WTC11 (cell line): Measurements from ENCODE around the gene PTPRC. TPM values are rescaled to one million over a fixed set of nuclear protein-coding genes. Genes with fewer than 3 reads are reported as not detected.
A peak's percentile ranks its signal among the peaks of the same experiment; 100 is the strongest.
"Not testable (repeated sequence)": the region's sequence is repeated elsewhere in the genome, so short reads cannot be mapped to it uniquely, and the experiment has no call there.

Source experiments
- ATAC-seq: fragments of 200-7000 bp; cut with Tn5 transposase; 2 replicates; pipeline ENCODE4 v1.10.0; 2021; ENCODE audit warnings: mild to moderate bottlenecking, moderate library complexity
- CTCF ChIA-PET: fragments of 300-600 bp; sonication (Branson Sonifier 250); formaldehyde crosslinking; loops from one replicate; lab custom pipeline; 2021; ENCODE audit warnings: antibody characterized with exemption; lab: Charles Lee
- POLR2A ChIA-PET: fragments of 350-600 bp; sonication (Branson Sonifier 250); formaldehyde crosslinking; loops from one replicate; lab custom pipeline; 2021; ENCODE audit warnings: antibody characterized with exemption; lab: Charles Lee
- DNase-seq: peaks from one replicate; pipeline ENCODE4 v3.0.0; 2021; ENCODE audit warnings: low spot score
- H3K27ac Mint-ChIP-seq: 2 replicates; pipeline ENCODE4 v1.8.0; 2021; ENCODE audit warnings: mixed read lengths
- H3K27me3 Mint-ChIP-seq: 2 replicates; pipeline ENCODE4 v1.8.0; 2021; ENCODE audit warnings: low read depth, mild to moderate bottlenecking, moderate library complexity, mixed read lengths
- H3K36me3 Mint-ChIP-seq: 2 replicates; pipeline ENCODE4 v1.8.0; 2021; ENCODE audit warnings: mixed read lengths
- H3K4me1 Mint-ChIP-seq: 2 replicates; pipeline ENCODE4 v1.8.0; 2022; ENCODE audit warnings: mixed read lengths
- H3K4me3 Mint-ChIP-seq: 2 replicates; pipeline ENCODE4 v1.8.0; 2021; ENCODE audit warnings: mild to moderate bottlenecking, moderate library complexity, mixed read lengths
- H3K9me3 Mint-ChIP-seq: 2 replicates; pipeline ENCODE4 v1.8.0; 2021; ENCODE audit warnings: mixed read lengths
- CBFB ChIP-seq: sonication (generic); formaldehyde crosslinking; IDR thresholded peaks from 2 replicates; pipeline ENCODE4 v1.8.1; 2022; ENCODE audit warnings: mild to moderate bottlenecking, low read depth, missing genetic modification reagents
- CREB1 ChIP-seq: sonication (generic); formaldehyde crosslinking; IDR thresholded peaks from 2 replicates; pipeline ENCODE4 v1.8.0; 2023; ENCODE audit warnings: mild to moderate bottlenecking, missing genetic modification reagents
- JUN ChIP-seq: sonication (generic); formaldehyde crosslinking; IDR thresholded peaks from 2 replicates; pipeline ENCODE4 v1.8.0; 2023; ENCODE audit warnings: mild to moderate bottlenecking, missing genetic modification reagents
- MXD4 ChIP-seq: fragments of 250-450 bp; sonication (Bioruptor Pico); IDR thresholded peaks from 2 replicates; pipeline ENCODE4 v1.8.0; 2021; ENCODE audit warnings: mild to moderate bottlenecking, moderate library complexity, borderline replicate concordance
- NFE2L1 ChIP-seq: sonication (generic); formaldehyde crosslinking; IDR thresholded peaks from 2 replicates; pipeline ENCODE4 v1.8.1; 2023; ENCODE audit warnings: missing genetic modification reagents
- ZBTB21 ChIP-seq: sonication (generic); formaldehyde crosslinking; IDR thresholded peaks from 2 replicates; pipeline ENCODE4 v1.8.1; 2023; ENCODE audit warnings: mild to moderate bottlenecking, missing genetic modification reagents, borderline replicate concordance
- ZNF232 ChIP-seq: sonication (generic); formaldehyde crosslinking; IDR thresholded peaks from 2 replicates; pipeline ENCODE4 v1.8.0; 2022; ENCODE audit warnings: mild to moderate bottlenecking, missing genetic modification reagents
- ZNF396 ChIP-seq: fragments of 250-450 bp; sonication (Bioruptor Pico); IDR thresholded peaks from 2 replicates; pipeline ENCODE4 v1.8.0; 2021; ENCODE audit warnings: mild to moderate bottlenecking, moderate library complexity, borderline replicate concordance
- ZNF416 ChIP-seq: fragments of 250-450 bp; sonication (Bioruptor Pico); IDR thresholded peaks from 2 replicates; pipeline ENCODE4 v1.9.0; 2021; ENCODE audit warnings: mild to moderate bottlenecking, inconsistent platforms
- ZNF423 ChIP-seq: fragments of 250-450 bp; sonication (Bioruptor Pico); IDR thresholded peaks from 2 replicates; pipeline ENCODE4 v2.1.2; 2022; ENCODE audit warnings: mild to moderate bottlenecking, moderate library complexity
- total RNA-seq: library from RNA; stranded (reverse); gene quantifications from 3 replicates; pipeline ENCODE4 v1.2.3, GENCODE V29; 2021
- TF ChIP-seq, protein P1 (sequence below): sonication (generic); formaldehyde crosslinking; IDR thresholded peaks from 2 replicates; pipeline ENCODE4 v1.8.0; 2022; ENCODE audit warnings: mild to moderate bottlenecking, missing genetic modification reagents
- TF ChIP-seq, protein P2 (sequence below): sonication (generic); formaldehyde crosslinking; IDR thresholded peaks from 2 replicates; pipeline ENCODE4 v1.8.1; 2023; ENCODE audit warnings: mild to moderate bottlenecking, missing genetic modification reagents
- TF ChIP-seq, protein P3 (sequence below): sonication (generic); formaldehyde crosslinking; IDR thresholded peaks from 2 replicates; pipeline ENCODE4 v1.8.1; 2023; ENCODE audit warnings: mild to moderate bottlenecking, missing genetic modification reagents, borderline replicate concordance
- TF ChIP-seq, protein P4 (sequence below): sonication (generic); formaldehyde crosslinking; IDR thresholded peaks from 2 replicates; pipeline ENCODE4 v1.8.0; 2023; ENCODE audit warnings: missing genetic modification reagents
- TF ChIP-seq, protein P5 (sequence below): fragments of 250-450 bp; sonication (Bioruptor Pico); IDR thresholded peaks from 2 replicates; pipeline ENCODE4 v1.8.0; 2021; ENCODE audit warnings: mild to moderate bottlenecking

PTPRC gene
- total RNA-seq, 1 experiment from 2014 or later: 1.4 TPM

DNA sequence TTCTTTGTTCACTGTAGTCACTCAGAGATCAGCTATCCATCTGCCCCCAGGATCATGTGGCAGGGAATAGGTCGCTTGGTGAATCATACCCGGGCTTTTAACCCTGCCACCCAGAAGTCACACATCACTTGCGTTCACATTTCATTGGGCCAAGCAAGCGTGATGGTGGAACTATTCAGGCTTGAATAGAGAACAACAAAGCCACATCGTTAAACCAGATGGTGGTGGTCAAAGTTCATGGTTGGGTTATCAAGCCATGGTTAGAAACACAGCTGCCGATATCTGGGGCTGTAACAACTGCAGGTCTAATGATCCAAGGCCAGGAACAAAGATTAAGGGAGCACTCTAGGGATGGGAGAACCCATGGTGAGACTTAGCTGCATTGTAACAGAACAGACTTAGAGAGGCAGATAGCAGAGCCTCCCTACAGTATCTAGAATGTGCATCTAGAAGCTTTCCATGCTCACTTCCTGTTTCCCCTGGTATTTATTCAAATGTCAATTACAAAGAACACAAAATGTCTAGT is 40.0 kb upstream of the PTPRC start:
- DNase-seq (no peak), ATAC-seq (no peak)
- Mint-ChIP-seq H3K9me3 (peaks cover 26% of the 10 kb centered on the region), H3K27ac (no peak overlapping the region), H3K36me3 (peaks cover 15% of the 10 kb centered on the region), H3K4me3 (no peak overlapping the region), H3K4me1 (peaks cover 17% of the 10 kb centered on the region), H3K27me3 (no peaks in the 10 kb centered on the region)
- no peak for TF ChIP-seq CBFB
- CTCF ChIA-PET: no interaction called here
- POLR2A ChIA-PET: no interaction called here

DNA sequence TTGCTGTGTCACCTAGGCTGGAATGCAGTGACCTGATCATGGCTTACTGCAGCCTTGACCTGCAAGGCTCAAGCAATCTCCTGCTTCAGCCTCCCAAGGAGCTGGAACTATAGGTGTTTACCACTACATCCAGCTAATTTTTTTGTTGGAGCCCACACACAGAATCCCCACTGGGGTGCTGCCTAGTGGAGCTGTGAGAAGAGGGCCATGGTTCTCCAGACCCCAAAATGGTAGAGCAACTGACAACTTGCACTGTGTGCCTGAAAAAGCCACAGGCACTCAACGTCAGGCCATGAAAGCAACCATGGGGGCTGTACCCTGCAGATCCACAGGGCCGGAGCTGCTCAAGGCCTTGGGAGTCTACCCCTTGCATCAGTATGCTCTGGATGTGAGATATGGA is 39.1 kb upstream of the PTPRC start:
- H3K36me3 Mint-ChIP-seq: peaks cover 15% of the 10 kb centered on the region
- CTCF ChIA-PET: no interaction called here

DNA sequence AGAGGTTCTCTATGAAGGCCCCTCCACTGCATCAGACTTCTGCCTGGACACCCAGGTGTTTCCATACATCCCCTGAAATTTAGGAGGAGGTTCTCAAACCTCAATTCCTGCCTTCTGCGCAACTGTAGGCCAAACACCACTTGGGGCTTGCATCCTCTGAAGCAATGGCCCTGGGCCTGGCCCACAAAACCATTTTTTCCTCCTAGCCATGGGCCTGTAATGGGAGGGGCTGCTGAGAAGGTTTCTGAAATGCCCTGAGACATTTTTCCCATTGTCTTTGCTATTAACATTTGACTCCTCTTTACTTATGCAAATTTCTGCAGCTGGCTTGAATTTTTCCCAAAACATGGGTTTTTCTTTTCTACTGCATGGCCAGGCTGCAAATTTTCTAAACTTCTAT is 37.9 kb upstream of the PTPRC start:
- no peak for TF ChIP-seq ZNF232 (CRISPR knock-in tag)
- no peak for TF ChIP-seq MXD4 (CRISPR knock-in tag)
- TF ChIP-seq, protein P1, sequence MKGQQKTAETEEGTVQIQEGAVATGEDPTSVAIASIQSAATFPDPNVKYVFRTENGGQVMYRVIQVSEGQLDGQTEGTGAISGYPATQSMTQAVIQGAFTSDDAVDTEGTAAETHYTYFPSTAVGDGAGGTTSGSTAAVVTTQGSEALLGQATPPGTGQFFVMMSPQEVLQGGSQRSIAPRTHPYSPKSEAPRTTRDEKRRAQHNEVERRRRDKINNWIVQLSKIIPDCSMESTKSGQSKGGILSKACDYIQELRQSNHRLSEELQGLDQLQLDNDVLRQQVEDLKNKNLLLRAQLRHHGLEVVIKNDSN (CRISPR knock-in tag): no peak
- TF ChIP-seq, protein P2, sequence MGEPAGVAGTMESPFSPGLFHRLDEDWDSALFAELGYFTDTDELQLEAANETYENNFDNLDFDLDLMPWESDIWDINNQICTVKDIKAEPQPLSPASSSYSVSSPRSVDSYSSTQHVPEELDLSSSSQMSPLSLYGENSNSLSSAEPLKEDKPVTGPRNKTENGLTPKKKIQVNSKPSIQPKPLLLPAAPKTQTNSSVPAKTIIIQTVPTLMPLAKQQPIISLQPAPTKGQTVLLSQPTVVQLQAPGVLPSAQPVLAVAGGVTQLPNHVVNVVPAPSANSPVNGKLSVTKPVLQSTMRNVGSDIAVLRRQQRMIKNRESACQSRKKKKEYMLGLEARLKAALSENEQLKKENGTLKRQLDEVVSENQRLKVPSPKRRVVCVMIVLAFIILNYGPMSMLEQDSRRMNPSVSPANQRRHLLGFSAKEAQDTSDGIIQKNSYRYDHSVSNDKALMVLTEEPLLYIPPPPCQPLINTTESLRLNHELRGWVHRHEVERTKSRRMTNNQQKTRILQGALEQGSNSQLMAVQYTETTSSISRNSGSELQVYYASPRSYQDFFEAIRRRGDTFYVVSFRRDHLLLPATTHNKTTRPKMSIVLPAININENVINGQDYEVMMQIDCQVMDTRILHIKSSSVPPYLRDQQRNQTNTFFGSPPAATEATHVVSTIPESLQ (CRISPR knock-in tag): no peak
- POLR2A ChIA-PET: no interaction called here
- DNase-seq: peak; percentile 10
- H3K27me3 Mint-ChIP-seq: no peaks in the 10 kb centered on the region
- ATAC-seq: peak; percentile 53; the same call in 1 of the 2 replicates
- H3K4me3 Mint-ChIP-seq: no peak overlapping the region
- peaks cover 36% of the 10 kb centered on the region for H3K4me1 Mint-ChIP-seq
- H3K36me3 Mint-ChIP-seq: peaks cover 15% of the 10 kb centered on the region
- H3K9me3 Mint-ChIP-seq: peaks cover 26% of the 10 kb centered on the region
- H3K27ac Mint-ChIP-seq: peak overlapping the region; percentile 29; the same call in 1 of the 2 replicates
- CTCF ChIA-PET: no interaction called here

More for the DNA sequence above, 39.1 kb upstream of the PTPRC start:
- no peaks in the 10 kb centered on the region for H3K27me3 Mint-ChIP-seq
- ATAC-seq (no peak), DNase-seq (no peak)
- H3K27ac Mint-ChIP-seq: no peak overlapping the region
- POLR2A ChIA-PET: no interaction called here
- H3K4me3 Mint-ChIP-seq: no peak overlapping the region
- H3K9me3 Mint-ChIP-seq: peaks cover 26% of the 10 kb centered on the region
- peaks cover 25% of the 10 kb centered on the region for H3K4me1 Mint-ChIP-seq
- TF ChIP-seq ZNF423: no peak
- TF ChIP-seq ZBTB21 (CRISPR knock-in tag): no peak
- TF ChIP-seq JUN: no peak

DNA sequence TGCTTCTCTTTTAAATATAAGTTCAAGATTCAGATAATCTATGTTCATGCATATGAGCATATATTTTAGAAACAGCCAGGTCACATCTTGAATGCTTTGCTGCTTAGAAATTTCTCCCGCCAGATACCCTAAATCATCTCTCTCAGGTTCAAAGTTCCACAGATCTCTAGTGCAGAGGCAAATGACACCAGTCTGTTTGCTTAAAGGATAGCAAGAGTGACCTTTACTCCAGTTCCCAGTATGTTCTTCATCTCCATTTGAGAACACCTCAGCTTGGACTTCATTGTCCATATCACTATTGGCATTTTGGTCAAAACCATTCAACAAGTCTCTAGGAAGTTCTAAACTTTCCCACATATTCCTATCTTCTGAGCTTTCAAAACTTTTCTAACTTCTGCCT is 37.5 kb upstream of the PTPRC start:
- H3K4me3 Mint-ChIP-seq, DNase-seq, ATAC-seq, H3K27me3 Mint-ChIP-seq, CTCF ChIA-PET, POLR2A ChIA-PET: not testable (repeated sequence)
- peaks cover 40% of the 10 kb centered on the region for H3K4me1 Mint-ChIP-seq
- H3K36me3 Mint-ChIP-seq: peaks cover 15% of the 10 kb centered on the region
- H3K9me3 Mint-ChIP-seq: peaks cover 26% of the 10 kb centered on the region
- H3K27ac Mint-ChIP-seq: peak overlapping the region; percentile 23; the same call in 1 of the 2 replicates

DNA sequence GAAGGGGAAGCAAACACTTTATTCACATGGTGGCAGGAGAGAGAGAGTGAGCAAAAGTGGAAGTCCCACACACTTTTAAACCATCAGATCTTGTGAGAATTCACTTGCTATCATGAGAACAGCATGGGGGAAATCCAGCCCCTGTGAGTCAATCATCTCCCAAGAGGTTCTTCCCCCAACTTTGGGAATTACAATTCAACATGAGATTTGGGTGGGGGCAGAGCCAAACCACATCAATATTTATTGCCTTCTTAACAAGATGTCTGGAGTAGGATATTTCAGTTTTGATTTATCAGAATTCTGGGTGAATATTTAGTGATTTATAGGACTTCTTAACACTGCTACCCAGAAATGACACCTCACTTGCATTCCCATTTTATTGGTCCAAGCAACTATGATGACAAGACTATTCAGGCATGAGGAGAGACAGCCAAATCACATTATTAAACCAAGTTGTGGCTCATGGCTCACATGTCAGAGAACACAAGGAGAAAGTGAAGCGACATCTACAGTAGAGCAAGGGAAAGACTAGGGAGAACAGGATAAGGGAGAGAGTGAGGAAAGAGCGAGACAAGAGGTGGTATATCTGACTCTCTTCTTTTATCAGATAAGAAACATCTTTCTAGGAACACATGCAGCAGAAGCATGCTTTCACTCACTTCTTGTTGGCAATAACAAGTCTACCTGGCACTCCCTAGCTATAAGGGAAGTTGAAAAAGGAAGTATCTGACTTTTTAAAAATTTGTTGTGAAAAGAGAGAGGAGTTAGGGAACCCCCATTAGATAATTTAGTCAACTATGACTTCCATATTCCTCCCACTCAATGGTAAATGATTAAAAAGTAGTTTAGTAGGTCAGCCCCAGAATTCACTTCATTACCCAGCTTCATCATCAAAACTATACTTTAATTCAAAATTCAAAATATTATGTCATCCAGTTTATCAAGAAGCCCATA is 36.6 kb upstream of the PTPRC start:
- Mint-ChIP-seq H3K4me3 (no peak overlapping the region), H3K36me3 (peaks cover 15% of the 10 kb centered on the region), H3K4me1 (peaks cover 44% of the 10 kb centered on the region), H3K27ac (no peak overlapping the region), H3K27me3 (no peaks in the 10 kb centered on the region), H3K9me3 (peaks cover 26% of the 10 kb centered on the region)
- ChIA-PET CTCF (no interaction called here), POLR2A (no interaction called here)
- DNase-seq (no peak), ATAC-seq (no peak)
- TF ChIP-seq, protein P3, sequence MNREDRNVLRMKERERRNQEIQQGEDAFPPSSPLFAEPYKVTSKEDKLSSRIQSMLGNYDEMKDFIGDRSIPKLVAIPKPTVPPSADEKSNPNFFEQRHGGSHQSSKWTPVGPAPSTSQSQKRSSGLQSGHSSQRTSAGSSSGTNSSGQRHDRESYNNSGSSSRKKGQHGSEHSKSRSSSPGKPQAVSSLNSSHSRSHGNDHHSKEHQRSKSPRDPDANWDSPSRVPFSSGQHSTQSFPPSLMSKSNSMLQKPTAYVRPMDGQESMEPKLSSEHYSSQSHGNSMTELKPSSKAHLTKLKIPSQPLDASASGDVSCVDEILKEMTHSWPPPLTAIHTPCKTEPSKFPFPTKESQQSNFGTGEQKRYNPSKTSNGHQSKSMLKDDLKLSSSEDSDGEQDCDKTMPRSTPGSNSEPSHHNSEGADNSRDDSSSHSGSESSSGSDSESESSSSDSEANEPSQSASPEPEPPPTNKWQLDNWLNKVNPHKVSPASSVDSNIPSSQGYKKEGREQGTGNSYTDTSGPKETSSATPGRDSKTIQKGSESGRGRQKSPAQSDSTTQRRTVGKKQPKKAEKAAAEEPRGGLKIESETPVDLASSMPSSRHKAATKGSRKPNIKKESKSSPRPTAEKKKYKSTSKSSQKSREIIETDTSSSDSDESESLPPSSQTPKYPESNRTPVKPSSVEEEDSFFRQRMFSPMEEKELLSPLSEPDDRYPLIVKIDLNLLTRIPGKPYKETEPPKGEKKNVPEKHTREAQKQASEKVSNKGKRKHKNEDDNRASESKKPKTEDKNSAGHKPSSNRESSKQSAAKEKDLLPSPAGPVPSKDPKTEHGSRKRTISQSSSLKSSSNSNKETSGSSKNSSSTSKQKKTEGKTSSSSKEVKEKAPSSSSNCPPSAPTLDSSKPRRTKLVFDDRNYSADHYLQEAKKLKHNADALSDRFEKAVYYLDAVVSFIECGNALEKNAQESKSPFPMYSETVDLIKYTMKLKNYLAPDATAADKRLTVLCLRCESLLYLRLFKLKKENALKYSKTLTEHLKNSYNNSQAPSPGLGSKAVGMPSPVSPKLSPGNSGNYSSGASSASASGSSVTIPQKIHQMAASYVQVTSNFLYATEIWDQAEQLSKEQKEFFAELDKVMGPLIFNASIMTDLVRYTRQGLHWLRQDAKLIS (CRISPR knock-in tag): no peak
- TF ChIP-seq, protein P4, sequence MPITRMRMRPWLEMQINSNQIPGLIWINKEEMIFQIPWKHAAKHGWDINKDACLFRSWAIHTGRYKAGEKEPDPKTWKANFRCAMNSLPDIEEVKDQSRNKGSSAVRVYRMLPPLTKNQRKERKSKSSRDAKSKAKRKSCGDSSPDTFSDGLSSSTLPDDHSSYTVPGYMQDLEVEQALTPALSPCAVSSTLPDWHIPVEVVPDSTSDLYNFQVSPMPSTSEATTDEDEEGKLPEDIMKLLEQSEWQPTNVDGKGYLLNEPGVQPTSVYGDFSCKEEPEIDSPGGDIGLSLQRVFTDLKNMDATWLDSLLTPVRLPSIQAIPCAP: no peak
- TF ChIP-seq CREB1 (CRISPR knock-in tag) (no peak), ZNF396 (CRISPR knock-in tag) (no peak), ZNF416 (CRISPR knock-in tag) (no peak), NFE2L1 (CRISPR knock-in tag) (no peak), MXD4 (CRISPR knock-in tag) (no peak), ZNF232 (CRISPR knock-in tag) (no peak)
- TF ChIP-seq, protein P5, sequence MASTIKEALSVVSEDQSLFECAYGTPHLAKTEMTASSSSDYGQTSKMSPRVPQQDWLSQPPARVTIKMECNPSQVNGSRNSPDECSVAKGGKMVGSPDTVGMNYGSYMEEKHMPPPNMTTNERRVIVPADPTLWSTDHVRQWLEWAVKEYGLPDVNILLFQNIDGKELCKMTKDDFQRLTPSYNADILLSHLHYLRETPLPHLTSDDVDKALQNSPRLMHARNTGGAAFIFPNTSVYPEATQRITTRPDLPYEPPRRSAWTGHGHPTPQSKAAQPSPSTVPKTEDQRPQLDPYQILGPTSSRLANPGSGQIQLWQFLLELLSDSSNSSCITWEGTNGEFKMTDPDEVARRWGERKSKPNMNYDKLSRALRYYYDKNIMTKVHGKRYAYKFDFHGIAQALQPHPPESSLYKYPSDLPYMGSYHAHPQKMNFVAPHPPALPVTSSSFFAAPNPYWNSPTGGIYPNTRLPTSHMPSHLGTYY: no peak
